Measurements from ENCODE around the gene TSPYL4.

DNA sequence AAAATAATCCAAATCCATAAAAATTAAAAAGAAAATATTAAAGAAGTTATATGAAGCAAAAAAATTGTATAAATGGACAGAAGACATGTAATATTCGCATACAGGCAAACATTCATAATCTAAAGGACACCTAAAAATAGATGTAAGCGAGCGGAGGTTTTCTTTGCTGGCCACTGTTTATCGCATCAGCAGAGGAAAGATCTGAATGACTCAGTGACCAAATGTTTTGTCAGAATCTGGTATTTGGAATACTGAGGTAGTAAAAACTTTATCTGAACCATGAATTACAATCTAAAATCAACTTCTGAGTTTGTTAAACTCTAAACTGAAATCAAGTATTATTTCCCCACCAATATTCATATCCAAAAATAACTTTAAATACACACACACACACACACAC lies 7.8 kb downstream of the TSPYL4 start:
- TF ChIP-seq, protein P1, sequence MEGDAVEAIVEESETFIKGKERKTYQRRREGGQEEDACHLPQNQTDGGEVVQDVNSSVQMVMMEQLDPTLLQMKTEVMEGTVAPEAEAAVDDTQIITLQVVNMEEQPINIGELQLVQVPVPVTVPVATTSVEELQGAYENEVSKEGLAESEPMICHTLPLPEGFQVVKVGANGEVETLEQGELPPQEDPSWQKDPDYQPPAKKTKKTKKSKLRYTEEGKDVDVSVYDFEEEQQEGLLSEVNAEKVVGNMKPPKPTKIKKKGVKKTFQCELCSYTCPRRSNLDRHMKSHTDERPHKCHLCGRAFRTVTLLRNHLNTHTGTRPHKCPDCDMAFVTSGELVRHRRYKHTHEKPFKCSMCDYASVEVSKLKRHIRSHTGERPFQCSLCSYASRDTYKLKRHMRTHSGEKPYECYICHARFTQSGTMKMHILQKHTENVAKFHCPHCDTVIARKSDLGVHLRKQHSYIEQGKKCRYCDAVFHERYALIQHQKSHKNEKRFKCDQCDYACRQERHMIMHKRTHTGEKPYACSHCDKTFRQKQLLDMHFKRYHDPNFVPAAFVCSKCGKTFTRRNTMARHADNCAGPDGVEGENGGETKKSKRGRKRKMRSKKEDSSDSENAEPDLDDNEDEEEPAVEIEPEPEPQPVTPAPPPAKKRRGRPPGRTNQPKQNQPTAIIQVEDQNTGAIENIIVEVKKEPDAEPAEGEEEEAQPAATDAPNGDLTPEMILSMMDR (IDR thresholded peaks at IDR 0.05), result no peak
- no peak for TF ChIP-seq POLR2A (IDR thresholded peaks at IDR 0.05)

All from adrenal gland (tissue), 5 donors.